ENCODE results near the gene TRMT112.

- no peak for TF ChIP-seq CTCF (IDR thresholded peaks at IDR 0.05)
- no peak for TF ChIP-seq POLR2A (IDR thresholded peaks at IDR 0.05)
- TF ChIP-seq EP300 (IDR thresholded peaks at IDR 0.05) = no peak
- TF ChIP-seq POLR2AphosphoS5 (IDR thresholded peaks at IDR 0.05) = no peak
Measured at GRCh38 chr11:64314805-64315561, 2.4 kb downstream of the TRMT112 start.

All from stomach (tissue), 4 donors.